A549 (cell line): ENCODE results near the gene NOC4L.

Experiments used
- HDAC2 ChIP-seq: fragments of 200-600 bp; sonication (generic); IDR thresholded peaks from 2 replicates; pipeline ENCODE4 v1.6.1; 2016
- MAX ChIP-seq: IDR thresholded peaks from 2 replicates; pipeline ENCODE4 v1.6.1; 2012
- POLR2A ChIP-seq: IDR thresholded peaks from 2 replicates; pipeline ENCODE4 v1.6.1; 2012; ENCODE audit warnings: mild to moderate bottlenecking, low read length
- REST ChIP-seq: fragments of 200-600 bp; sonication (generic); IDR thresholded peaks from 2 replicates; pipeline ENCODE4 v1.6.1; 2016; ENCODE audit warnings: antibody characterized with exemption, mild to moderate bottlenecking, moderate library complexity
- TF ChIP-seq, protein P1 (sequence below): fragments of >200 bp; sonication (Bioruptor Twin); formaldehyde crosslinking; IDR thresholded peaks from 3 replicates; pipeline ENCODE4 v1.5.1; 2016

- no peak for TF ChIP-seq HDAC2
- TF ChIP-seq, protein P1, sequence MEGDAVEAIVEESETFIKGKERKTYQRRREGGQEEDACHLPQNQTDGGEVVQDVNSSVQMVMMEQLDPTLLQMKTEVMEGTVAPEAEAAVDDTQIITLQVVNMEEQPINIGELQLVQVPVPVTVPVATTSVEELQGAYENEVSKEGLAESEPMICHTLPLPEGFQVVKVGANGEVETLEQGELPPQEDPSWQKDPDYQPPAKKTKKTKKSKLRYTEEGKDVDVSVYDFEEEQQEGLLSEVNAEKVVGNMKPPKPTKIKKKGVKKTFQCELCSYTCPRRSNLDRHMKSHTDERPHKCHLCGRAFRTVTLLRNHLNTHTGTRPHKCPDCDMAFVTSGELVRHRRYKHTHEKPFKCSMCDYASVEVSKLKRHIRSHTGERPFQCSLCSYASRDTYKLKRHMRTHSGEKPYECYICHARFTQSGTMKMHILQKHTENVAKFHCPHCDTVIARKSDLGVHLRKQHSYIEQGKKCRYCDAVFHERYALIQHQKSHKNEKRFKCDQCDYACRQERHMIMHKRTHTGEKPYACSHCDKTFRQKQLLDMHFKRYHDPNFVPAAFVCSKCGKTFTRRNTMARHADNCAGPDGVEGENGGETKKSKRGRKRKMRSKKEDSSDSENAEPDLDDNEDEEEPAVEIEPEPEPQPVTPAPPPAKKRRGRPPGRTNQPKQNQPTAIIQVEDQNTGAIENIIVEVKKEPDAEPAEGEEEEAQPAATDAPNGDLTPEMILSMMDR, result no peak
- TF ChIP-seq POLR2A, result no peak
- no peak for TF ChIP-seq MAX
- TF ChIP-seq REST, result no peak
Observed at GRCh38 chr12:132130690-132131089, 13.6 kb upstream of the NOC4L start.
